GM19452 (cell line): ENCODE data around the gene KLF2.
A peak's percentile ranks its signal among the peaks of the same experiment; 100 is the strongest.
"Not testable (repeated sequence)": the region's sequence is repeated elsewhere in the genome, so short reads cannot be mapped to it uniquely, and the experiment has no call there.

Experiments
- ATAC-seq: cut with Tn5 transposase; IDR thresholded peaks from one replicate; pipeline ENCODE4 v1.9.1; 2021; ENCODE audit not compliant: unreplicated experiment

Gene KLF2

DNA sequence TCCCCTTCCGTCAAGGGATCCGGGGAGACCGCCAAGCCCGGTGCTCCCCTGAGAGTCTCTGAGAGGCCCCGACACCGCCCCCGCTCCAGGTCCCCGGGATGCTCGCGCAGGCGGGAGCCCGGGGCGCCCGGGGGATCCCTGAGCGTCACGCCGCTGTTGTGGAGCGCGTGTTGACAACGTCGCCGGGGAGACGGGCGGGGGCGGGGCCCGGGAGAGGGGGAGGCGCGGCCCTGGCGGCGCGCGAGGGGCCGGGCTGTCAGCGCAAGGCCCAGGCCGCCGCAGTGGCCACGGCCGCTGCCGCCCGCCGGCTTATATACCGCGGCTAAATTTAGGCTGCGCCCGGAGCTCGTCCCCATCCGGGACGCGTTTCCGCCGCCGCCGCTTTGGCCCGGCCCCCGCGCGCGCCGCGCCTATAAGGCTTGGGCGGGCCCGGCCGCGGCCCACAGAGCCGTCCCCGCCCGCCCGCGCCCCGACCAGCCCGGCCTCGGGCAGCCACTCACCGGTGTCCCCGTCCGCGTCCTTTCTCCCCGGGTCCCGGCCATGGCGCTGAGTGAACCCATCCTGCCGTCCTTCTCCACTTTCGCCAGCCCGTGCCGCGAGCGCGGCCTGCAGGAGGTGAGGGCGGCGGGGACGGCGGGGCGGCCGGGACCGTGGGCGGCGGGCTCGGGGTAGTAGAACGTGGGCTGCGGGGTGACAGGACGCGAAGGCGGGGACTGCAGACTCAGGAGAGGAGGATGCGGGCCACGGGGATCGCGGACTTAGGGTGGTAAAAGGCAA, at the start of gene KLF2:
Gene KLF2 (plus strand): TSS at position 443 of the 777 bp plus-strand sequence. CDS start 98 bp downstream, at position 541.
- ATAC-seq, result peak; percentile 64

DNA sequence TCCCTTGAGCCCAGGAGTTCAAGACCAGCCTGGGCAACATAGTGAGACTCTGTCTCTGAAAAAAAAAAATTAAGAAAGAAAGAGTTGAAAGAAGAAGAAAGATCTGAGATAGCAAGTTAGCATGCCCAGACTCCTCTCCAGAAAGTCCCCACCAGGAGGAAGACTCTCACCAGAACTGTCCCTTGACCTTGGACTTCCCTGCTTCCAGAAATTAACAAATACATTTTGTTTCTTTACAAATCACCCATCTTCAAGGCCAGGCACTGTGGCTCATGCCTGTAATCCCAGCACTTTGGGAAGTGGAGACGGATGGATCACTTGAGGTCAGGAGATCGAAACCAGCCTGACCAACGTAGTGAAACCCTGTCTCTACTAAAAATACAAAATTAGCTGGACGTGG, 44.3 kb upstream of the KLF2 start:
- ATAC-seq, result no peak

DNA sequence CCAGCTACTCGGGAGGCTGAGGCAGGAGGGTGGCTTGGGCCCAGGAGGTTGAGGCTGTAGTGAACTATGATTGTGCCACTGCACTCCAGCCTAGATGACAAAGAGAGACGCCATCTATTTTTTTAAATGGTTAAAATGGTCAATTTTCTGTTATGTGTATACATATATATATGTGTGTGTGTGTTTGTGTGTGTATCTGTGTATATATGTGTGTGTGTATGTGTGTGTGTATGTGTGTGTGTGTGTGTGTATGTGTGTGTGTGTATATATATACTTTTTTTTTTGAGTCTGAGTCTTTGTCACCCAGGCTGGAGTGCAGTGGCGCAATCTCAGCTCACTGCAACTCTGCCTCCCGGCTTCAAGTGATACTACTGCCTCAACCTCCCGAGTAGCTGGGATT, 42.9 kb upstream of the KLF2 start:
- ATAC-seq, result no peak

DNA sequence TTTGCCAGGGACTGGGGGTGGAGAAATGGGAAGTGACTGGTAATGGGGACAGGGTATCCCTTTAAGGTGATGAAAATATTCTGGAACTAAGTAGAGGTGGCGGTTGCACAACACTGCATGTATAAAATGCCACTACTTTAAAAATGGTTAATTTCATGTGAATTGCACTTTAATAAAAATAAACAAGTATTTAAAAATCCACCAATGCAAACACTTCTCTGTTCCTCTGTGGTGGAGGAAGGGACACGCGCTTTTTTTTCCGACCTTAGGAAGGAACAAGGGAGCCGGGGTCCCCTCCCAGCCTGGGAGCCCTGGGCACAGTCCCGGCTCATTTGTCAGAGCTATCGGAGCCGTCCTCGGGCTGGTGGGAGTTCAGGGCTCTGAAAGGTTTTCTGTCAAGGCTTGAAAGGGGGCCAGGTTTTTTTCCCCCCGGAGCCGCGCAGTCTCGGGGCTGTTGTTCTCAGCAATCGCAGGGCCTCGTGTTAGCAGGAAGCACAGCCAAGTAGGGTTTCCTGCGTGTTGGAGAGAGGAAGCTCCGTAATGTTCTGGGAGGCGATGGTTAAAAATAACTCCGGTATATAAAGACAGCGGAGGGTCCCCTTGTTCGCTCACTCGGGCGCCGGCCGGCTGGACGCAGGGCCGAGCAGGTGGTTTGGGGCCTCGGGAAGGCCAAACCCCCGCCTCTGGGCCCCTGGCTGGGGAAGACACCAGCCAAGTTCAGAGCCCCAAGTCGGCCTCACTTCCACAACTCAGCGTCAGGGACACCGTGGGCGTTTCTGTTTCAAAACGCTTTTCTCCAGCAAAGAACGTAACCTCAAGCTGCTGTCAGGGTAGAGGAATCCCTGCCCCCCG, 41.2 kb upstream of the KLF2 start:
- no peak for ATAC-seq

DNA sequence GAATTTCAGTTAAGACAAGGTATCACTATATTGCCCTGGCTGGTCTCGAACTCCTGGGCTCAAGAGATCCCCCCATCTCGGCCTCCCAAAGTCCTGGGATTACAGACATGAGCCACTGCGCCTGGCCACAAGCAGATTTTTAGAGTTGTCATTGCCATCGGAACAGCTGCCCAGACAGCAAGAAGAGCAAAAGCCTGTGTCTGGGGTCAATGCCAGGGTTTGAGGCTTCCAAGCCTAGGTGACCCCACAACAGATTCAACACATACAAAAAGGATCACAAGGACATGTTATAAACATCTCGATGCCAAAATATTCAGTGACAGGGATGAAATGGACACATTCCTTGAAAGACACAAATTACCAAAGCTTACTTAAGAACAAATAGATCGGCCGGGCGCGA, 40.1 kb upstream of the KLF2 start:
- ATAC-seq, result no peak

DNA sequence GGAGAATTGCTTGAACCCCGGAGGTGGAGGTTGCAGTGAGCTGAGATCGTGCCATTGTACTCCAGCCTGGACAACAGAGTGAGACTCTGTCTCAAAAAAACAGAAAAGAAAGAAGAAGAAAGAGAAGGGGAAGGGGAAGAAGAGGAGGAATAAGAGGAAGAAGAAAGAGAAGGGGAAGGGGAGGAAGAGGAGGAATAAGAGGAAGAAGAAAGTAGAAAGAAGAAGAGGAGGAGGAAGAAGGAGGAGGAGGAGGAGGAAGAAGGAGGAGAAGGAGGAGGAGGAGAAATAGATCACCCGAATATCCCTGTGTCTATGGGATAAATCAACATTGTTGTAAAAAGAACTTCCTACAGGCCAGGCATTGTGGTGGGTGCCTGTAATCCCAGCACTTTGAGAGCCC, 39.5 kb upstream of the KLF2 start:
- ATAC-seq, result not testable (repeated sequence)

DNA sequence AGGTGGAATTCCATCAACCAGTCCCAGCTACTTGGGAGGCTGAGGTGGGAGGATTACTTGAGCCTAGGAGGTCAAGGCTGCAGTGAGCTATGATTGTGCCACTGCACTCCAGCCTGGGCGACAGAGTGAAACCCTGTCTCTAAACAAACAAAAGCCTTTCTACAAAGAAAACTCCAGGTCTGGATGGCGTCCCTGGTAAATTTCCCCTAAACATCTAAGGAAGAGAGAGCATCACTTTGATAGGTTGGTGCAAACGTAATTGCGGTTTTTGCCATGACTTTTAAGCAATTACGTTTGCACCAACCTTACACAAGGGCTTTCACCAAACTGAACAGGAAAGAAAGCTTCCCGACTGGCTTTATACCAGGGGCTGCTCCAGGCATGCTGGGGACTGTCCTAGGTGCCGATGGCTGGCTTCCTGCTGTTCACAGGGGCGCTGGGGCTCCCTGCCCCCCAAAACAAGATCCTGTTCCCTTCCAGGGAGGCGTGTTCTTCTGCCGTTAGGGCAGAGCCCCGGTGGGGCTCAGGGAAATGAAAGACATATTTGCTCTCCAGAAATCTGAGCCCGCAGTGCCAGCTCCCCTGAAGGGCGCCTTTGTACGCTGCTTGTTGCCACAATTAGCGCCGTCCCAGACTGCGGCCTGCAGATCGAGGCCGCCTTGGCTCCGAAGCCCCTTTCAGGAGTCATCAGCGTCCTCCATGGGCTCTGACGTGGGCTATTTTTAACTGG, 38.7 kb upstream of the KLF2 start:
- no peak for ATAC-seq

DNA sequence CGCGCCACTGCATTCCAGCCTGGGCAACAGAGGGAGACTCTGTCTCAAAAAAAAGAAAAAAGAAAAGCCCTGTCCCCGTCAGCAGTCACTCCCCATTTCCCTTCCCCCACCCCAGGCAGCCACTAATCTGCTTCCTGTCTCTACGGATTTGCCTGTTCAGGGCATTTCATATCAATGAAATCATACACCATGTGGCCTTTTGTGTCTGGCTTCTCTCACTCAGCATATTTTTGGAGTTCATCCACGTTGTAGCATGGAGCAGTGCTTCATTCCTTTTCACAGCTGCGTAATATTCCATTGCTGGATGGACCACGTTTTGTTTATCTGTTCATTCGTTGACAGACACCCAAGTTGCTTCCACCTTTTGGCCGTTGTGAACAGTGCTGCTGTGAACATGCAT, 36.1 kb upstream of the KLF2 start:
- no peak for ATAC-seq

DNA sequence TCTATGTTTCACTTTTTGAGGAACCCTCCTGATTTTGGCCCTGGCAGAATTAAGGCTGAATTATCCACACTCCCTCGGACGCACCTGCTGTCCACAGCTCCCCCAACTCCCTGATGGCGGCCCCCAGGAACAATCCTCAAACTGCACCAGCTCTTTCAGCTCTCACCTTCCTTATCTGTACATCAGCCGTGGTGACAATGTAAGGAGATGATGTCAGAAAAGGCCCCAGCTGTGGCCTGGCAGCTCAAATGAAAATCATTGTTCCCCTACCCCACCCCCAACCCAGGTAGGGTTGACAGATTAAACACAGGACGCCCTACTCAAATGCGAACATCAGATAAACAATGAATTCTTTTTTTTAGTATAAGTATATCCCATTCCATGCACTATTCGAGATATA, 35.0 kb upstream of the KLF2 start:
- ATAC-seq, result no peak

DNA sequence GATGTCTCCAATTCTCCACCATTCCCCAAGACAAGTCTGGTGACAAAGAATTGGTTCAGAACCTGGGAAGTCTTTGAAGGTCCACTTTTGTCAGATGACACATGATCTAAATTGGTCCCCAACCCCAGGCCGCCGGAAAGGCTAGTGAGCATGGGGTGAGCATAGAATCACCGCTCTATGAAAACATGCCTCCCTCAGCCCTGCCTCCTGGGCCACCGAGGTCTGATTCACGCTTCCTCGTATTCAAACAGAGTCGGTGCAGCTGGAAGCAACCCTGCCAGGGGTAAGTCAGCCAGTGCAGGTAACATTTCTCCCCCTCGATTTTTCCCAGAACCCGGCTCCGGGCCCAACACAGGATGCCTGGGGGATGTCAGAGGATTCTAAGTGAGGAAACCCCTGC, 33.9 kb upstream of the KLF2 start:
- no peak for ATAC-seq

DNA sequence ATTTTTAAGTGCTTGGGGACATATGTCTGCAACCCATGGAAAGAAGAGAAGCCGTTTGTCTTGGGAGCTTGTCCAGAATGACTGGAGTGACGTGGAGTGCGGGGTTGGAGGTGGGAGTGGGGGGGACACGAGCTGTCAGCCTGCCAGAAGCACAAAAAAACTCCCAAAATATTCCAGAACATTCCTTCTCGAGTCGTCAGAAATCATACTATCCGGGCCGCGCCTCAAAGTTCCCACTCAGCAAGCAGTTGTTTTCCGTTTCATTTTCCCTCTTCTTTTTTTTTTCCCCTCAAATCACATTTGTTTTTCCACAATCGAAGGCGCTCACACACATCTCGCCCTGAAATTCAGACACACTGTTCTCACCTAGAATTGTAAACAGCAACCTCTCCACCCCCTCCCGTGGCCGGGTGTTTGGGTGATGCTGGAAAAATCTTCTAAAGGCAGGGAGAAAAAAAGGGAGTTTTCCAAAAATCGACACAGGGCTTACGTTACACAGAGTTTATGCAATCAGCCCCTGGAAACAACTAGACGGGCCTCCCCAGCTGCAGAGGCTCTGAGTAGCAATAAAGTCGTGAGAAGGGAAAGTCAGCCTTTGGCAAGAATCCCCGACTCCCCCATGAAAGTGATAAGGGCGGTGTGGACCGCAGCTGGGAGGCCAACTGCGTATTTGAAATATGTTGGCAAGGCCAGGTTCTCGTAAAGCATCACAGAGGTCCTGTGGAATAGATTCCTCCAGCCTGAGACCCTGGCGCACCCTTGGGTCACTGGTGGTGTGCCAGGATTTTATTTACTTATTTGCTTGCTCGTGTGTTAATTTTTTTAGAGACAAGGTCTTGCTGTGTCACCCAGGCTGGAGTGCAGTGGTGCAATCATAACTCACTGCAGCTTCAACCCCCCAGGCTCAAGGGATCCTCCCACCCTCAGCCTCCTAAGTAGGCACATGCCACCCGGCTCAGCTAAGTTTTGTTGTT, 31.2 kb upstream of the KLF2 start:
- no peak for ATAC-seq

DNA sequence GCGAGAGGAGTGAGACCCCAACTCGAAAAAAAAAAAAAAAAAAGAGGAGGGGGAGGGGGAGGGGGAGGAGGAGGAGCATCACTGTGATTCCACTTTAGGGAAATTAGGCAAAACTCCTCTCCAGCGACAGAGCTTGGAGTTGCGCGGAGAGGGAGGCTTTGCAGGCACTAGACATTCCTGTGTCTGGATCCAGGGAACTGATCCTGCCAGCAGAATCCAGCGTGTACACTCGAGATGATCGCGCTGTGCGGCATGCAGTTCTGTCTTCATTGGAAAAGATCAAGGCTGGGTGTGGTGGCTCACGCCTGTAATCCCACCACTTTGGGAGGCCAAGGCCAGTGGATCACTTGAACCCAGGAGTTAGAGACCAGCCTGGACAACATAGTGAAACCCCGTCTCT, 29.6 kb upstream of the KLF2 start:
- no peak for ATAC-seq

DNA sequence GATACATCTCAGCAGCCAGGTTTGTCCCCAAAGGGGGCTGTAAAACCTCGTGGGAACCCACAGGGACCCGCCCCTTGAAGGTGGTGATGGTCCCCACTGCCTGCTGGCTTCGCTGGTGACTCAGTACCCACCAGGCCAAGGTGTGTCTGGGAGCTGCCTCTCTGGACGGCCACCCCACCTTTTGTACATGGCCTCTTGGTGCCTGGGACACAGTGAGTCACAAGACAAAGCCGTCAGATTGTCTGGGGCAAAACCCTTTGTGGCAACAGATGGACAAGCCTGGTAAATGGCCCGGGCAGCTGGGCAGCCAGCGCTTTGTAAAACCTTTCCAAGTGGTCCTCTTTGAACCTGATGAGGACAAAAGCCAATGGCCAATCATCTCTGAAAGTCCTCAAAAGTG, 27.9 kb upstream of the KLF2 start:
- no peak for ATAC-seq

DNA sequence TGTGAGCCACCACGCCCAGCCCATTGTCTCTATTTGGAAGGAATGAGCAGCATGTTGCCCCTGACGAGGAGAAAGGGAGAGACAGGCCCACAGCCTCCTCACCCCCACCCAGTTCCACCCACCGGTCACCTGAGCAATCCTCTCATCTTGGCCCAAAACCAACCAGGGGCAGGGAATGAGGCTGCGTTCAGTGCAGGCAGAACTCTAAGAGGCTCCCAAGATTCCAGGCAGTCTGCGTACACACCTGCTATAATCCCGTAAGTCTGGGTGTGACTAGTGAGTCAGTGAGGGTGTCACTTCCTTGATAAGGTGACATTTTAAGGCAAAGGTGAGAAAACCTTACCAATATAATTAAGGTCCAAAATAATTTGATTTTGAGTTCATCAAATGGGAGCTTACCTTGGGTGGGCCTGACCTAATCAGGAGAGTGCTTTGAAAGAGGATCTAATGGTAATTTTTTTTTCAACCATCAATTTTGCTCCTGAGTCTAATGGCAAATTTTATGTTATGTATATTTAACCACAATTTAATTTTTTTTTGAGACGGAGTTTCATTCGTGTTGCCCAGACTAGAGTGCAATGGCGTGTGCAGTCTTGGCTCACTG, 26.9 kb upstream of the KLF2 start:
- ATAC-seq, result no peak

DNA sequence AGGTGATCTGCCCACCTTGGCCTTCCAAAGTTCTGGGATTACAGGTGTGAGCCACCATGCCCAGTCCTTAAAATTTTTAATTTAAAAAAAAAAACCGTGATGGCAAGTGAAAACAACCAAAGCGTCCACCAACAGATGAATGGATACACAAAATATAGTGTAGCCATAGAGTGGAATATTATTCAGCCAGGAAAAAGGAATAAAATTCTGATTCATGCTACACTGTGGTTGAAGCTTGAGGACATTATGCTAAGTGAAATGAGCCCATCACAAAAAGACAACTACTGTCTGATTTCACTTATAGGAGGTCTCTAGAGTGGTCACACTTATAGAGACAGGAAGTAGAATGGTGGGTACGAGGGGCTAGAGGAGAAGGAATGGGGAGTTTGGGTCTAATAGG, 26.3 kb upstream of the KLF2 start:
- no peak for ATAC-seq

DNA sequence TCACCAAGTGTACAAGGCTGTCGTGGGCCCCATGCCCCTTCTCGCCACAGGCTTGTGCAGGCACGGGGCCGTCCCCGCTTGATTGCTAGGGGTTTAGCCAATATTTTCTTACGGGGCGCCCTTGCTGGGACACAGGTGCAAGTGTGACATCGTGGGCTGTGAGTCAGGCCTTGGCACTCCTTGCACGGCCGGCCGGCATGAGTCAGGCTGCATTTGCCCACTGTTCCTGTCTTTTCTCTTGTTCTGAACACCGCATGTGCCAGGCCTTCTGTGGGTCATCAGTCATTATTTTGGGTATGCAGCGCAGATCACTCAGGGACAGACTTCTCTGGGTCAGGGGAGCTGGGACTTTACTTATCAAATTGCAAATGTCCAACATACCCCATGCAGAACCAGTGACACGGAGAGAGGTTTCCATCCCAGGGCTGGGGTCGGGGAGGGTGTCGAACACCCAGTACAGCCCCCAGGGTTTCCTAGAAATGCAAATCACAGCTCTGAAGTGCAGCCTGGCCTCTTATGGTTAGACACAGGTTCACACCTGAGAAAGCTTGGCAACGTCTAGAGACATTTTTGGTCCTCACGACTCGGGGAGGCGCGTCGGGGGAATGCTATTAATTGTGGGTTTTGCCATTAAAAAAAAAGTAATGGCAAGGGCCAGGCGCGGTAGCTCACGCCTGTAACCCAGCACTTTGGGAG, 22.5 kb upstream of the KLF2 start:
- no peak for ATAC-seq

DNA sequence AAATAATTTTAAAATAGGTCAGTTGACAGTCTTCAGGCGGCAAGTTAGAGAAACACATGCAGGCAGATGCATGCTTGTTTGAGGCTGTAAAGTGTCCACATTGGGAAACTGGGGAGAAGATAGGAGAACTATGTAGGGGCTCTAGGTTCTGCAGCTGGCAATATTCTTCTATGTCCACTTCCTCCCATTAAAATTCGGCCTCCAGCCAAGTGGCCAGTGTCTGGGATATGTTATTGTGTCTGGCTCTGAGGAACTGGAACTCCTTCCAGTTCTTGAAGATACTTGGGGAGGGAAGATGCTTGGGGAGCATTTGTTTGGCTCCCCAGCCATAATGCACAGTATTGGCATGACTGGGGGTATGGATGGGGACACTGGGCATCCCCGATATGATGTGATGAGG, 20.9 kb upstream of the KLF2 start:
- ATAC-seq, result no peak

DNA sequence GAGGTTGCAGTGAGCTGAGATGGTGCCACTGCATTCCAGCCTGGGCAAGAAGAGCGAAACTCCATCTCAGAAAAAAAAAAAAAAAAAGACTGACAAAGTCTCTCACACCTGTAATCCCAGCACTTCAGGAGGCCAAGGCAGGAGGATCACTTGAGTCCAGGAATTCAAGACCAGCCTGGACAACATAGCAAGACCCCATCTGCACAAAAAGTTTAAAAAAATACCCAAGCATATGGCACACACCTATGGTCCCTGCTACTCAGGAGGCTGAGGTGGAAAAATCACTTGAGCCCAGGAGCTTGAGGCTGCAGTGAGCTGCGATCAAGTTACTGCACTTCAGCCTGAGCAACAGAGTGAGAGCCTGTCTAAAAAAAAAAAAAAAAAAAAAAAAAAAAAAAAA, 20.1 kb upstream of the KLF2 start:
- ATAC-seq, result not testable (repeated sequence)

DNA sequence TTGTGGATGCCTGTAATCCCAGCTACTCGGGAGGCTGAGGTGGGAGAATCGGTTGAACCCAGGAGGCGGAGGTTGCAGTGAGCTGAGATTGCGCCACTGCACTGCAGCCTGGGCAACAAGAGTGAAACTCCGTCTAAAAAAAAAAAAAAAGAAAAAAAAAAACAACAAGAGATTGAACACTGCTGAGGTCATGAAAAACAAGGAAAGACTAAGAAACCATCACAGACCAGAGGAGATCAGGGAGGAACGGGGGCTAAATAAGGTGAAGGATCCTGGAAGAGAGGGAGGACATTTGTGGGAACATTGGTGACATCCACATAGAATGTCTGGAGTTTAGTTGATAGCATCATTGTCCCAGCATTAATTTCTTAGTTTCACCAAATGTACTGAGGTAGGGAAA, 19.6 kb upstream of the KLF2 start:
- not testable (repeated sequence) for ATAC-seq
